22Rv1 (cell line): ENCODE data around the gene COL4A1.

Source experiments
- H3K27ac ChIP-seq: fragments of 450-650 bp; 2 replicates; pipeline ENCODE4 v1.5.1; 2017
- CTCF ChIP-seq: fragments of 450-650 bp; IDR thresholded peaks from 2 replicates; pipeline ENCODE4 v1.5.1; 2017; ENCODE audit warnings: mild to moderate bottlenecking
- ZFX ChIP-seq: fragments of 450-650 bp; IDR thresholded peaks from 2 replicates; pipeline ENCODE4 v1.6.1; 2017; ENCODE audit warnings: antibody characterized with exemption, borderline replicate concordance

Gene COL4A1

GRCh38 chr13:110258876-110259631 lies 47.9 kb downstream of the COL4A1 start:
- TF ChIP-seq CTCF: no peak
- TF ChIP-seq ZFX: no peak
- H3K27ac ChIP-seq: no peak overlapping the region

GRCh38 chr13:110257408-110257807 lies 49.5 kb downstream of the COL4A1 start:
- no peak for TF ChIP-seq ZFX
- no peak for TF ChIP-seq CTCF
- H3K27ac ChIP-seq: no peak overlapping the region

GRCh38 chr13:110256126-110256905 lies 50.6 kb downstream of the COL4A1 start:
- no peak for TF ChIP-seq ZFX
- TF ChIP-seq CTCF: no peak
- H3K27ac ChIP-seq: no peak overlapping the region

DNA sequence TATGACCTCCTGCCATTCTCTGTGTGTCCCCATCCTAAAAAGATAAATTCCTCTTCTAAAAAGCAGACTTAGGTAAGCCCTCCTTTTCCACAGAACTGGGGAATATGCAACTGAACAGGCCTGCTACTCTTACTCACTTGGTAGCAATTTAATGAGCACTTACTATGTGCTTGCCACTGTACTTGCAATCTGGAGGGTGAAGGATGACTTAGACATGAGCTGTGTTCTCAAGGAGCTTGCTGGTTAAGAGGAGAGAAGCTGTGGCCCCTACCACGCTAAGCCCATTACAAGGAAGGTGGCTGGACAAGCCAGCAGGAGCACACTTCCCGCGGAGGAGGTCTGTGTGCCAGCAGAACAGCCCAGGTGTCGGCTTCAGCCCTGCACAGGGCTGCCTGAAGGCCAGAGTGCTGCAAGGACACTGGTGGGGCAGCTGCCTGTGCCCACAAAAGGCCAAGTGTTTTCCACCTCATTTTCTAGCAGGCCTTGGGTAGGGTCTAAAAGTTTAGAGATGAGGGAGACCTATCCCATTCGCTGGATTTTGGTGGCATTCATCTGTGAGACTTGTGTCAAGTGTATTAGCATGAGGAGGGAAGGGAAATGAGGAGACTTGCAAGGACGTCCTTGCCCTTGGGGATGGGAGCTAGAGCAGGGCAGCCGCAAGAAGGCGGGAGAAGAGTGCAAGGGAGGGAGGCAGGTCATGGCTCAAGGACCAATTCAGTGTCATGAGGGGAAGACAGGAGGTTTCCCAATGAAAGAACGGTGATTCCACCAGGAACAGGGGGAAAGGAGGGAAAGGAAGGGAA lies 52.0 kb downstream of the COL4A1 start:
- no peak overlapping the region for H3K27ac ChIP-seq
- TF ChIP-seq ZFX (no peak), CTCF (no peak)

DNA sequence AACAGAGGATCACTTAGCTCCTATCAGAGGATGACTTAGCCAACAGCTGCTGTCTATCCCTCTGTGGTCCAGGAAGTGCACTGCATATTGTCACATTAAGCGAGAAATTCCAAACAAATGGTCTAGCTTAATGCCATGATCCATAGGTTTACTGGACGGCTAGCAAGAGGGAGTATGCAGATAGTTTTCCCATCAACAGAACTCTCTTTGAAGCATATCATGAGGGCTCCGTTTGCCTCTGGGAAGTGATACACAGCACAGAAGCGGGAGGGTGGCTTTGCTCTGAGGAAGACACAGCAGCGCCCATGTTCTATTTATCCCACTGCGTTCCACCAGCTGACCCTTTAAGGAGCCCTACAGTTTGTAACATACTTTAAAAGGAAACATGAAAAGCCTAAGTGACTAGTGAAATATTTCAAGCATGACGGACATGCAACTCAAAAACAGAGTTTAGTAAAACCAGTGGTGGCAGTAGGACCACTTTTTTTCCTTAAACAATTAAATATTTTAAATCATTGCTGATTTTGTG lies 52.7 kb downstream of the COL4A1 start:
- no peak overlapping the region for H3K27ac ChIP-seq
- TF ChIP-seq CTCF (no peak), ZFX (no peak)

GRCh38 chr13:110251193-110251819 lies 55.7 kb downstream of the COL4A1 start:
- no peak for TF ChIP-seq CTCF
- TF ChIP-seq ZFX: no peak
- H3K27ac ChIP-seq: no peak overlapping the region
